ENCODE data around the gene RBFOX2. TPM values are rescaled to one million over a fixed set of nuclear protein-coding genes. Genes with fewer than 3 reads are reported as not detected.
"Not testable (repeated sequence)": the region's sequence is repeated elsewhere in the genome, so short reads cannot be mapped to it uniquely, and the experiment has no call there.

The RBFOX2 gene
- polyA plus RNA-seq, 2 of the 4 experiments (the other 2 are of a cell fraction) = 30.3 to 77.7 TPM

GRCh38 chr22:36021606-36022153 lies 6.9 kb downstream of the RBFOX2 start:
- H3K4me1 ChIP-seq = peaks cover 7% of the 10 kb centered on the region; the same call in 2 of the 3 replicates
- no peak overlapping the region for H3K4me3 ChIP-seq
- ChIA-PET CTCF (interaction anchor here (0.7 to 1.8 kb wide), 2 partner anchors 44 to 1209 kb away, joined by 3 to 7 read pairs; no protein-coding TSS in a partner anchor), POLR2A (no interaction called here)
- no peak overlapping the region for H3K4me2 ChIP-seq
- no peak for FAIRE-seq
- WGBS (ENCODE audit: missing lambda C conversion rate) = 98% methylated on average over 2 of the region's 2 CpGs
- ATAC-seq = no peak
- H3K27ac ChIP-seq = no peak overlapping the region
- DNase-seq (ENCODE audit: low read depth in 1 of 2, low spot score in 1 of 2) = no peak
- H3K9me3 ChIP-seq = no peaks in the 10 kb centered on the region
- TF ChIP-seq EHF (CRISPR knock-in tag; IDR thresholded peaks at IDR 0.05) = no peak
- no peak for TF ChIP-seq KDM1A (IDR thresholded peaks at IDR 0.05; ENCODE audit: low read depth)
- no peak for TF ChIP-seq NR3C1 (IDR thresholded peaks at IDR 0.05)

GRCh38 chr22:36020865-36021264 lies 7.8 kb downstream of the RBFOX2 start:
- H3K9me3 ChIP-seq; H3K4me2 ChIP-seq; DNase-seq (ENCODE audit: low read depth in 1 of 2, low spot score in 1 of 2); H3K4me1 ChIP-seq; H3K27ac ChIP-seq; FAIRE-seq; H3K4me3 ChIP-seq; ATAC-seq; POLR2A ChIA-PET: not testable (repeated sequence)
- WGBS (ENCODE audit: missing lambda C conversion rate) = 85% methylated on average over 3 of the region's 3 CpGs
- CTCF ChIA-PET = interaction anchor here (1.8 kb wide), 1 partner anchor 45 kb away, joined by 7 read pairs; no protein-coding TSS in a partner anchor

GRCh38 chr22:36017651-36018091 lies 11.0 kb downstream of the RBFOX2 start:
- TF ChIP-seq CBX2 (IDR thresholded peaks at IDR 0.05; ENCODE audit: borderline replicate concordance, low read depth) = no peak
- TF ChIP-seq PHF8 (IDR thresholded peaks at IDR 0.05; ENCODE audit: borderline replicate concordance, low read depth) = no peak
- no peak for TF ChIP-seq NR3C1 (IDR thresholded peaks at IDR 0.05)
- no peak for TF ChIP-seq RARB (CRISPR knock-in tag; IDR thresholded peaks at IDR 0.05)
- no peak for TF ChIP-seq FOXS1 (CRISPR knock-in tag; IDR thresholded peaks at IDR 0.05)
- no peak for TF ChIP-seq E2F6 (IDR thresholded peaks at IDR 0.05; ENCODE audit: borderline replicate concordance, low read depth)
- TF ChIP-seq TP53 (CRISPR knock-in tag; IDR thresholded peaks at IDR 0.05) = no peak
- TF ChIP-seq RAD21 (conservative IDR thresholded peaks at IDR 0.05 in 1 of 2, IDR thresholded peaks at IDR 0.05 in 1 of 2) = no peak
- no peak for TF ChIP-seq KDM5A (IDR thresholded peaks at IDR 0.05)
- TF ChIP-seq MAZ (IDR thresholded peaks at IDR 0.05; ENCODE audit: borderline replicate concordance, low read depth, low read length) = no peak
- TF ChIP-seq ZFP36 (IDR thresholded peaks at IDR 0.05; ENCODE audit: borderline replicate concordance, partially characterized antibody) = no peak
- no peak for TF ChIP-seq NFE2L2 (conservative IDR thresholded peaks at IDR 0.05; ENCODE audit: low read length)
- no peak for TF ChIP-seq JUN (IDR thresholded peaks at IDR 0.05)
- TF ChIP-seq CBX8 (IDR thresholded peaks at IDR 0.05) = no peak
- no peak for TF ChIP-seq EHMT2 (IDR thresholded peaks at IDR 0.05; ENCODE audit: low read depth)
- TF ChIP-seq HMGXB4 (CRISPR knock-in tag; IDR thresholded peaks at IDR 0.05; ENCODE audit: borderline replicate concordance) = no peak
- no peak for TF ChIP-seq FOSL2 (IDR thresholded peaks at IDR 0.05)
- no peak for TF ChIP-seq FOSL2 (CRISPR knock-in tag; IDR thresholded peaks at IDR 0.05)
- FAIRE-seq = no peak
- POLR2A ChIA-PET = interaction anchor here (1.8 kb wide), 1 partner anchor 11 kb away, joined by 7 read pairs; the partner anchor contains the start of gene RBFOX2
- 0 out of 3 replicates have a peak, but pooled peaks cover 4% of the 10 kb centered on the region for H3K4me1 ChIP-seq
- DNase-seq (ENCODE audit: low read depth in 1 of 2, low spot score in 1 of 2) = no peak
- H3K4me2 ChIP-seq = no peak overlapping the region
- ATAC-seq = no peak
- H3K9me3 ChIP-seq = no peaks in the 10 kb centered on the region
- CTCF ChIA-PET = interaction anchor here (0.6 to 2.0 kb wide), 3 partner anchors 9 to 71 kb away, joined by 3 to 9 read pairs (median 6); no protein-coding TSS in a partner anchor
- WGBS (ENCODE audit: missing lambda C conversion rate) = 87% methylated on average over 3 of the region's 3 CpGs
- no peak overlapping the region for H3K27ac ChIP-seq
- H3K4me3 ChIP-seq = no peak overlapping the region
